ENCODE data around the gene INTS3.
"Not testable (repeated sequence)": the region's sequence is repeated elsewhere in the genome, so short reads cannot be mapped to it uniquely, and the experiment has no call there.

The INTS3 gene

GRCh38 chr1:153711026-153711425, 16.8 kb upstream of the INTS3 start:
- DNase-seq (ENCODE audit: low spot score) = no peak

DNA sequence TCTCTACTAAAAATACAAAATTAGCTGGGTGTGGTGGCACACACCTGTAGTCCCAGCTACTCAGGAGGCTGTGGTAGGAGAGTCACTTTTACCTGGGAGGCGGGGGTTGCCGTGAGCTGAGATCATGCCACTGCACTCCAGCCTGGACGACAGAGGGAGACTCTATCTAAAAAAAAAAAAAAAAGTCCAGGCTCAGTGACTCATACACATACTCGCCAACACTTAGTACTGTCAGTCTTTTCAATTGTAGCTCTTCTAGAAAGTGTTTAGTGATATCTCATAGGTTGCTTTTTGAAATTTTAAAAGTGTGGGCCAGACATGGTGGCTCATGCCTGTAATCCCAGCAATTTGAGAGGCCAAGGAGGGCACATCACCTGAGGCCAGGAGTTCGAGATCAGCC, 11.6 kb upstream of the INTS3 start:
- DNase-seq (ENCODE audit: low spot score) = not testable (repeated sequence)

DNA sequence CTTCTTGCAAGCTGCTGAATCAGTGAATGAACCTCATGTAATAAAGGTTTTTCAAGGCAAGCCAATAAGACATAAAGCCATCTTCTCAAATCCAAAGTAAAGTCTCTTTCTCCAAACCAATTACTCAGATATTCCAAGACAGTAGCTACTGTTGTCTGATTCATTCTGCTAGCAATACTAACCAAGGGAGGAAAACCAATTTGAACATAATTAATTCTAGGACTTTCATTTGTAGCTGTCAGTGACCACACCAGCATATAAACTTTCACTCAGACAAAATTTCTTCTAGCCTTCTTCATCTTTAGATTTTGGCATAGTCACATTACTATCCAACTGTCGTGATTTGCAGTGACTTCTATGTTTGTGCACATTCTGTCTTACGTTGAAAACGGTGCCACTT, 10.5 kb upstream of the INTS3 start:
- DNase-seq (ENCODE audit: low spot score) = no peak

DNA sequence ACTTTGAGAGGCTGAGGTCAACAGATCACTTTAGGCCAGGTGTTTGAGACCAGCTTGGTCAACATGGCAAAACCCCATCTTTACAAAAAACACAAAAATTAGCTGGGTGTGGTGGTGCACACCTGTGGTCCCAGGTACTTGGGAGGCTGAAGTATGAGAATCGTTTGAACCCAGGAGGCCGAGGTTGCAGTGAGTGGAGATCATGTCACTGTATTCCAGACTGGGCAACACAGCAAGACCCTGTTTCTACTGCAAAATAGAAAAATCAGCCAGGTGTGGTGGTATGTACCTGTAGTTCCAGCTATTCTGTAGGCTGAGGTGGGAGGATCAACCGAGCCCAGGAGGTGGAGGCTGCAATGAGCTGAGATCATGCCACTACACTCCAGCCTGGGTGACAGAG, 4.2 kb upstream of the INTS3 start:
- no peak for DNase-seq (ENCODE audit: low spot score)

DNA sequence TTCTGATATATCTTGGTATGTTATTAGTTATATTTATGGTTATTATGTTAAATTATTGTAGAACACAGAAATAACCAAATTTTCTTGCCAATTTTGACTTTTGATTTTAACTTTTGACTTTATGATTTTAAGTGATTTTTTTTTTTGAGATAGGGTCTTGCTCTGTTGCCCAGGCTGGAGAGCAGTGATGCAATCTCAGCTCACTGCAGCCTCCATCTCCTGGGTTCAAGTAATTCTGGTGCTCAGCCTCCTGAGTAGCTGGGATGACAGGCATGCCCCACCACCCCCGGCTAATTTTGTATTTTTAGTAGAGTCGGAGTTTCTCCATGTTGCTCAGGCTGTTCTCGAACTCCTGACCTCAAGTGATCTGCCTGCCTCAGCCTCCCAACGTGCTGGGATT, 3.2 kb upstream of the INTS3 start:
- DNase-seq (ENCODE audit: low spot score) = not testable (repeated sequence)

DNA sequence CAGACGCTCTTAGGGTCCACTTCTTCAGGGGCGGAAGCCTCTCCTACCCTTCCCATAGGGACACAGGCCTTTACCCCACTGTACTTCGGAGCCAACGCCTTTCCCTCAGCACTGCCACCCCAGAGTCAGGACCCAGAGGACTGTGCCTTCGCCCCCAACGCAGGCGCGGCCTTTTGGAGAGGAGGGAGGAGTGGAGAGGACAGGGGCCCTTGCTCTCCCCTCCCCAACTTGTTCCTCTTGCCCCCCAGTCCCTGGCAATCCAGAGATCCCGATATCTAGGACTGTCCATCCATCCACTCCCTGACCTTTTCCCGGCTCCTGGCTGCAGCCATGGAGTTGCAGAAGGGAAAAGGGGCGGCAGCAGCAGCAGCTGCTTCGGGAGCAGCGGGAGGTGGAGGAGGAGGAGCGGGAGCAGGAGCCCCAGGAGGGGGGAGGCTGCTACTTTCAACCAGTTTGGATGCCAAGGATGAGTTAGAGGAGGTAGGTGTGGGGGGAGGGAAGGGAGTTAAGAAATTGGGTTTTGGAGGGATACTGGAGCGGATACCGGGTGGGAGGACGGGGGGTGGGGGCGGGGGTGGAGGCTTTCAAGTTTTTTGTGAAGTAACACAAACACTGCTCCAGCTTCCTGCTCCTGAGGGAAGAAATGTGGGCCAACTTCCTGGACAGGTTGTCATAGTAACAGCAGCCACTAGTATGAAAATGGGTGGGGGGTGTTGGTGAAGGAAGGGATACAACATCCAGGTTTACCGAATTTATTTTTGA, 636 bp downstream of the INTS3 start:
- peak; percentile 30 for DNase-seq (ENCODE audit: low spot score)

DNA sequence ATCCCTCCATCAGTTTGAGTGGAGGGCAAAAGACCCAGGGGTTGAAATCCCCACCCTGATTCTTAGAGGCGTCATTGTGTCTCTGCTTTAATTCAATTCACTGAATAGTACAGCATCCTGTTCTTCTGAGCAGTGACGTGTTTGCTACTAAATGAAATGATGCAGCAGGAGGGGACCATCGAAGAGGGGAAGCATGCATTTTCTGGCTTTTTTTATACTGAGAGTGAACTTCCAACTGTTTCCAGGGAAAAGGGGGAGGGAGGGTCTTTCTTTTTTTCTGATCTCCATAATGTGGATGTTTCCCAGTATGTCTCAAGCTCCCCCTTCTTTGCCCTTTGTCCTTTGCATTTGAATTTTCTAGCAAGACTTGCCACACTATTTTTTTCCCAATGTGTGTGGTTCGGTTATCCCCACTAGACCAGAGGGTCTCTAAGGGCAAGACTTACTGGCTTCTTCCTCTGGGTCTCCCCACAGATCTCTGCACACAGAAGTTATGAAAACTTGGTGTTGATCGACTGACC, 2.7 kb downstream of the INTS3 start:
- no peak for DNase-seq (ENCODE audit: low spot score)

GRCh38 chr1:153733970-153734369, 6.1 kb downstream of the INTS3 start:
- no peak for DNase-seq (ENCODE audit: low spot score)

- DNase-seq (ENCODE audit: low spot score) = no peak
Observed at GRCh38 chr1:153734396-153735089, 6.7 kb downstream of the INTS3 start.

- no peak for DNase-seq (ENCODE audit: low spot score)
Observed at GRCh38 chr1:153735090-153735420, 7.2 kb downstream of the INTS3 start.

DNA sequence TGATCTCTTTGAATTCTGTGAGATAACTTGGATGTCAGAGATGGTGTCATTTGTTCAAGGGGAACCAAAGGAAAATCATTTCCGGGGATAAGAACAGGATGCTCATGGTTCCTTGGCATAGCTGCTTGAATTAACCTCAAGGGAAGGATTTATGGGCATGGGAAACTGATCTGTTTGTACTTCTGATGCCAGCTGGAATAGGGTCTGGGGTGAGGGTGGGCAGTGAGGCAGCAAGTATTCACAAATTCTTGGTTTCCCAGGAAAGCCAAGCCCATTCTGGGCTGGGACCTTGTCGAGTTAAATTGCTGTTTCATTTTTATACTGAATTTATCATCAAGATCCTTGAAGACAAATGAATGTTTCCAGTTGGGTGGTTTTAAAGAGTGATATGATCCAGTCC, 14.1 kb downstream of the INTS3 start:
- DNase-seq (ENCODE audit: low spot score) = no peak

- DNase-seq (ENCODE audit: low spot score) = no peak
Observed at GRCh38 chr1:153742411-153743142, 14.7 kb downstream of the INTS3 start.

GRCh38 chr1:153745417-153745816, 17.6 kb downstream of the INTS3 start:
- no peak for DNase-seq (ENCODE audit: low spot score)

- no peak for DNase-seq (ENCODE audit: low spot score)
Observed at GRCh38 chr1:153746174-153746573, 18.3 kb downstream of the INTS3 start.

DNA sequence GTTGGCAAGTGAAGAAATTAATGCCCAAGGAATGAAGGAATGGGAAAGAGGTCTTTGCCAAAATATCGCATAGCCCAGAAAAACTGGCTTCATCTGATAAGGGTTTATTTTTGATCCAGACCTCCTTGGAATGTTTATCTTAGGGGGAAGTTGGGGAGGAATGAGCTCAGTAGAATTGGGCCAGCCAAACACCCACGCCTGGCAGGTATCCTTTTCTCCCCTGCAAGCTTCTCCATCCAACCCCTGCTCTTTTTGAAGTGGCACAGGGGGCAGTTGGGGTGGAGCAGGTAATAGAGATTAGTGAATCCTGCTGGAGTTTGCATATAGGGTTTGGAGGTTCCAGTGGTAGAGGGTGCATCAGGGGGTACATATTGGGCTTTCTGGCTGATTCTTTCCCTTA, 21.1 kb downstream of the INTS3 start:
- no peak for DNase-seq (ENCODE audit: low spot score)

DNA sequence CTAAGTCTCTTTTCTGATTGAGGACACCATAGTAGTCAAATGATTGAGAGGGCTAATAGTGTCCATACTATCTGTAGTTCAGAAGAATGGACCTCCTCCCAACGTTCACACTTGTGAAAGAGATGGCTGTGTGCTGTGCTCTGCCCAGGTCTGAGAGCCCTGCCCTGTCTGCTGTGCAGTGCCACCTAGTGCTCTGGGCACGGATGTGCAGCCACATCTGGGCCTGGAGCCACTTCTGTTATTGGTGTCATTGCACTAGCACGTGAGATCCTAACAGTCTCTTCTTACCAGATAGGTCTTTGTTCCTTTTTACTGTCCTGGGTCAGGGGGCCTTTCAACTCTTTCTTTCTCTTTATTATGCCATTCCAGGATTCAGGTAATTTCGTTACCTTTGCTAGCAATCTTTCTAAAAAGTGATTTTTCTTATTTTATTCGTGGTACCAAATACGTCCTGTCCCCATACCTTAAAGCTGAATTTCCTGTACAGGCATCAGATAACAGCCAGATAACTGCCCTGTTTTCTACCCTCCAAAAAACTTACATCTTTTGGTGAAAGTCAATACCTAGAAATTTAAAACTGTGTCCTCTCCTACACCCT, 21.7 kb downstream of the INTS3 start:
- peak; percentile 92 for DNase-seq (ENCODE audit: low spot score)

GRCh38 chr1:153750026-153750995, 22.5 kb downstream of the INTS3 start:
- DNase-seq (ENCODE audit: low spot score) = no peak

DNA sequence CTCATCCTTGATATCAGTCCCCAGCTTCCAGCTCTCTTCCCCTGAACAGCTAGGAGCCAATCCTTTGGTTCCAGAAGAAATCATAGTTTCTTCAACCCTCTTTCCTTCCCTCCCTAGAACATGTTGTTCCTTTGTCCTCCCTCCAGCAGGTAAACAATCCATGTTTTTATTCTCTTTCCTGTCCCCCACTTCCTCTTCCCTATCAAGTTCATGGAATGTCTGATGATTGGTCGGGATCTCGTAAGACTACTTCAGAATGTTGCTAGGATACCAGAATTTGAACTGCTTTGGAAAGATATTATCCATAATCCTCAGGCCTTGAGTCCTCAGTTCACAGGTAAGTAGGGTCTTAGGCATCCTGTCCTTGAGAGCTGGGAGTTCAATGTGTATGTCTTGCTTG, 24.2 kb downstream of the INTS3 start:
- no peak for DNase-seq (ENCODE audit: low spot score)

- no peak for DNase-seq (ENCODE audit: low spot score)
Observed at GRCh38 chr1:153752571-153753195, 24.8 kb downstream of the INTS3 start.

DNA sequence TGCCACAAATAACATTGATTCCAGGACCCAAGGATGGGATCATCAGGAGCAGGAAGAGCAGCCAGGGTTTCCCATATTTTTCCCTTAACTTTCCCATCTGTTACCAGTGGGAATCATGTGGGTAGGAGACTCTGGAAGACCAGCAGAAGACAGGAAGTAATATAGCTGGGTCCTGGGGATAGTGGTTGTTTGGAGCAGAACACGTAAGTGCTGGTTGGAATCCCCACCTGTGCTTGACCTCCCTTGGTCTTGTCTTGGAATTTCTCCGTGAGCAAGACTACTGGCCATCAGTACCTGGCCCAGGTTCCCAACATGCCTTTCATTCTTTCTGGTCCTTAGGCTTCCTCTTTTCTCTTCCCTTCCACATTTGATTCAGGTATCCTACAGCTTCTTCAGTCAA, 26.4 kb downstream of the INTS3 start:
- DNase-seq (ENCODE audit: low spot score) = no peak

DNA sequence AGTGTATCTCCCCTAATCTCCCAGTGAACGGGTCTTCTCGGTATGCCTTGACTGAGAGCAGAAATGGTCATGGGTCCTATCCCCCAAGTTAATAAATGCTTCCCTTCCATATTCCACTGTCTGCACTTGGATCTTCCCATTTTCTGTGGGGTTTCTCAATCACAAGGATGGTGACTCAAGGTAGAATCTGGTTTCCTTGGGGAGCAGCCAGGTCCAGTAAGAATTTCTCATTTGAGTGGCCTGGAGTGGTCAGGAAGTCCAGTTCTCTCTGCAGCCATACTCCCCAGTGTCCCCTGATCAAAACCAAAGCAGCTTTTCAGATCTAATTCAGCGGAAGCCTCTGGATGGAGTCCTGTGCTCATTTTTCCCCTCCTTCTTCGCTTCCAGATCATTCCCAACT, 32.6 kb downstream of the INTS3 start:
- DNase-seq (ENCODE audit: low spot score) = peak; percentile 50
